GM06990 (cell line): ENCODE results near the gene MS4A18.
"Not testable (repeated sequence)": the region's sequence is repeated elsewhere in the genome, so short reads cannot be mapped to it uniquely, and the experiment has no call there.

Experiments used
- DNase-seq: peaks from one replicate; pipeline ENCODE4 v3.0.0-alpha.2; 2011; ENCODE audit not compliant: insufficient read length; ENCODE audit errors: extremely low read depth
- H3K27me3 ChIP-seq: replicated peaks from 2 replicates; pipeline ENCODE4 v1.6.0; 2011; ENCODE audit warnings: low read length; ENCODE audit not compliant: control insufficient read depth, insufficient read depth
- H3K36me3 ChIP-seq: 2 replicates; pipeline ENCODE4 v1.5.1; 2011; ENCODE audit warnings: low read length; ENCODE audit not compliant: control insufficient read depth, insufficient read depth
- H3K4me3 ChIP-seq: replicated peaks from 2 replicates; pipeline ENCODE4 v1.5.1; 2011; ENCODE audit warnings: low read depth, mild to moderate bottlenecking, control low read depth, low read length
- CTCF ChIP-seq: IDR thresholded peaks from 2 replicates; pipeline ENCODE4 v1.5.1; 2011; ENCODE audit warnings: low read length, control low read depth, mild to moderate bottlenecking, inconsistent platforms; ENCODE audit not compliant: insufficient read depth, poor library complexity, severe bottlenecking

Gene MS4A18

DNA sequence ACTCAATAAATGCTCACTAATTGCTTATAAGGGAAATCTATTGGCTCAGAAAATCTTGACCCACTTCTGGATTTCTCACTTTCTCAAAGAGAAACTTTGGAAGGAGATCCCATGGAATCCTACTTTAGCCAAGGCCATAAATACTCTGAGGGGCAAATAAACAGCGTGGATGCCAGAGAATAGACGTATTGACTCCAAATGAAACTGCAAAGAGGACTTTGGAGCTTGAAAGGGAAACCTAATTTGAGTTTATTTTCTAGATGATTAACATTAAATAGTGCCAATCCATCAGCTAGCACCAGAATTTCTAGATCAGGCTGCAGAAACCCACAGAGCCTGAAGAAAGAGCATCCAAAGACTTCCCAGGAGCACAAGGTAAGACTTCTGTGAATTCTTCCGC, at the start of gene MS4A18:
TSS of gene MS4A18 (plus strand) at position 301 of the 400 bp plus-strand sequence.
- no peak within 1 kb of the TSS for H3K4me3 ChIP-seq
- no peak for TF ChIP-seq CTCF
- DNase-seq, result no peak
- H3K36me3 ChIP-seq, result no peaks in the 10 kb centered on the region
- no peaks in the 10 kb centered on the region; the same call in 1 of the 2 replicates for H3K27me3 ChIP-seq

GRCh38 chr11:60678231-60678630, 46.3 kb upstream of the MS4A18 start:
- not testable (repeated sequence) for H3K27me3 ChIP-seq, H3K4me3 ChIP-seq, DNase-seq, H3K36me3 ChIP-seq

DNA sequence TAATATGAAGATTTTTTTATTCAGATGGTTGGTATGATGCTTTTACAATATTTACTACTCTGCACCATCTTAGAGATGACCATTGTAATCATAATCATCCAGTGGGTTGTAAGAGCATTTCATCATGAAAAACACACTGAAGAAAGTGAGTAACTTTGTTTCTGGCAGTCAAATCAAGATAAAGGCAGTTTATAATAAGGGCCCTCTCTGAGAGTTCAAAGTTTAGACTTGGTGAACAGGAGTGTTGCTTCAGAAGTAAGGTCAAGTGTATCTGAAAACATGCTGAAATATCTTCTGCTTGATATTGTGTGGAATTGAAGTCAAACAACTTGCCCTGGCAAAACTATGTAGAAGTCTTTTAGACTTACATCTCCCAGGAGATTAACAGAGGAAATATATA, 44.6 kb upstream of the MS4A18 start:
- no peak for DNase-seq
- TF ChIP-seq CTCF, result no peak
- Histone ChIP-seq H3K4me3 (no peak overlapping the region), H3K27me3 (no peaks in the 10 kb centered on the region), H3K36me3 (no peaks in the 10 kb centered on the region)

DNA sequence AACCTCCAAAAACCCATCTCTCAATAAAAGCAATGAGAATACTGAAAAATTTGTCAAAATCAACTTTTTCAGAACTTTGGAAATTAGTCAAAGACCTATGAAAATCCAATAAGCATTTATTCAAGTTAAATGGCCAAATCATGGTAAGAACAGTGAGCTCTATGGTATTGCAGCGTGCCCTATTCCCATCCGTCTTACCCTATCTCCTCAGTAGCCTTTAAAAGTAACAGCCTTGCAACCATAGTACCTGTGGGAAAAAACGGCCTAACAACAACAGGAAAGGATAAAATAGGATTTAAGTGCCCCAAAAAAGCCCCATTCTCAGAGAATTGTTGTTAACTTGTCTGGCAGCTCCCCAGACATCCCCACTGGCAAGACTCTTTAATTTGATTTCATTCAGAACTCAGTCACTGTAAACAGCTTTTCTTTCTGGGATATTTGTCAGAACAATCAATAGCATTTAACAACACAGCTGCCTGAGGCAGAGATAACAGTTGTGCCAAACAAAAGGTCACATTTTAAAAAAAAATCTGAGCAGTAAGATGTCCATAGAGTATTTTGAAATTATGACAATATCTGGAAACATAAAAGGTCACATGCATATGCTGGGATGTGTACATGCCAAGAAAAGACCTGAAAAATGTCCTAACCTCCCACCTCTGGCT, 43.9 kb upstream of the MS4A18 start:
- Histone ChIP-seq H3K4me3 (no peak overlapping the region), H3K27me3 (no peaks in the 10 kb centered on the region), H3K36me3 (no peaks in the 10 kb centered on the region)
- TF ChIP-seq CTCF, result no peak
- DNase-seq, result no peak

- not testable (repeated sequence) for H3K27me3 ChIP-seq, H3K4me3 ChIP-seq
Measured at GRCh38 chr11:60684541-60684848, 40.0 kb upstream of the MS4A18 start.

GRCh38 chr11:60691661-60692060, 32.9 kb upstream of the MS4A18 start:
- Histone ChIP-seq H3K4me3 (no peak overlapping the region), H3K27me3 (no peaks in the 10 kb centered on the region), H3K36me3 (no peaks in the 10 kb centered on the region)
- TF ChIP-seq CTCF, result no peak
- DNase-seq, result no peak

More at GRCh38 chr11:60684541-60684848, 40.0 kb upstream of the MS4A18 start:
- H3K36me3 ChIP-seq, DNase-seq: not testable (repeated sequence)

DNA sequence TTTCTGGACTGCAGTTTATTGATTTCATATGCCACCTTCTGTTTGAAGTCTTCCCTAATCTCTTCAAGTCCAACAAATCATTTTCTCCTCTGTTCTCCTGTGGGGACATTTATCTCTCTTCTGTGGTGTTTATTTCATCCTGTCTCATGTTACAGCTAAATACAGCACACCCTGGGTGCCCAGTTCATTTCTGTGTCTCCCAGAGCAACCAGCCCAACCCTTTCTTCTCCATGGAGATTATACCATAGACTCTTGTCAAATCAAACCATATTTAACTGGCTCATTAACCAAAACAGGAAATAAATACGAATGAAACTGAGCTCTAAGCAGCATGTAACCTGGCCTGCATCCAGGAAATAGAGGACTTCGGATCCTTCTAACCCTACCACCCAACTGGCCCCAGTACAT, 25.2 kb upstream of the MS4A18 start, which contains the start of gene MS4A8:
TSS of gene MS4A8 (plus strand) at position 329 of the 408 bp plus-strand sequence. CDS start 1,249 bp downstream, outside the sequence.
- no peak for DNase-seq
- no peaks in the 10 kb centered on the region for H3K36me3 ChIP-seq
- no peak for TF ChIP-seq CTCF
- H3K4me3 ChIP-seq, result no peak within 1 kb of the TSS
- H3K27me3 ChIP-seq, result no peaks in the 10 kb centered on the region
